H1 (cell line): Measurements from ENCODE around the gene DLST. TPM values are rescaled to one million over a fixed set of nuclear protein-coding genes. Genes with fewer than 3 reads are reported as not detected.

Experiments
- CTCF ChIA-PET: fragments of 300-600 bp; sonication (Branson Sonifier 250); formaldehyde crosslinking; loops from one replicate; lab custom pipeline; 2021; ENCODE audit not compliant: partially characterized antibody; lab: Charles Lee
- POLR2A ChIA-PET: fragments of 300-600 bp; sonication (Branson Sonifier 250); formaldehyde crosslinking; loops from one replicate; lab custom pipeline; 2021; ENCODE audit warnings: inconsistent platforms; ENCODE audit not compliant: partially characterized antibody; lab: Charles Lee
- DNase-seq, 2 experiments: peaks; one replicate each; pipeline versions ENCODE4 v3.0.0 to v3.0.0-alpha.2; 2010 to 2022; ENCODE audit warnings: low spot score in 2 of 2, low read depth in 1 of 2, mixed read lengths in 1 of 2
- FAIRE-seq: peaks from 2 replicates; lab custom pipeline; 2011; peaks lifted over from hg19 to GRCh38; lab: Jason Lieb, UNC
- H2AFZ ChIP-seq: 2 replicates; pipeline ENCODE4 v1.8.1; 2012; ENCODE audit warnings: low read length, inconsistent platforms
- H2AK5ac ChIP-seq: 2 replicates; pipeline ENCODE4 v1.6.1; 2013; ENCODE audit warnings: low read depth, low read length
- H2BK120ac ChIP-seq: replicated peaks from 2 replicates; pipeline ENCODE3; 2013; ENCODE audit warnings: low read depth, low read length, inconsistent platforms
- H2BK12ac ChIP-seq: 2 replicates; pipeline ENCODE4 v1.6.1; 2013; ENCODE audit warnings: low read depth, low read length
- H2BK15ac ChIP-seq: 2 replicates; pipeline ENCODE4 v1.6.1; 2013; ENCODE audit warnings: low read length
- H2BK20ac ChIP-seq: 2 replicates; pipeline ENCODE4 v1.6.1; 2013; ENCODE audit warnings: low read length
- H2BK5ac ChIP-seq: 2 replicates; pipeline ENCODE4 v1.6.1; 2013; ENCODE audit warnings: low read depth, low read length
- H3K14ac ChIP-seq: 2 replicates; pipeline ENCODE4 v1.6.1; 2013; ENCODE audit warnings: inconsistent platforms; ENCODE audit not compliant: insufficient read length
- H3K18ac ChIP-seq: 2 replicates; pipeline ENCODE4 v1.6.1; 2013; ENCODE audit warnings: low read length; ENCODE audit errors: extremely low read depth
- H3K23ac ChIP-seq: 2 replicates; pipeline ENCODE4 v1.6.1; 2013; ENCODE audit warnings: inconsistent platforms; ENCODE audit not compliant: insufficient read length
- H3K23me2 ChIP-seq: 2 replicates; pipeline ENCODE4 v1.6.1; 2013; ENCODE audit warnings: low read depth, low read length
- H3K27ac ChIP-seq: 2 replicates; pipeline ENCODE4 v1.6.1; 2011; ENCODE audit warnings: low read depth, low read length, inconsistent platforms
- H3K27me3 ChIP-seq, 4 experiments: replicated peaks in 1 of 4; 1 replicate in 1 of 4; 2 replicates in 3 of 4; pipeline versions ENCODE4 v1.6.1 to v1.8.1; 2011 to 2013; ENCODE audit warnings: low read length in 3 of 4, mild to moderate bottlenecking in 3 of 4, inconsistent platforms in 2 of 4, mixed read lengths in 2 of 4, moderate library complexity in 1 of 4; ENCODE audit not compliant: control insufficient read depth in 3 of 4, insufficient read depth in 3 of 4; ENCODE audit errors: extremely low read depth in 1 of 4
- H3K36me3 ChIP-seq, 4 experiments: 2 replicates each; pipeline versions ENCODE4 v1.6.1 to v1.8.1; 2011 to 2013; ENCODE audit warnings: mild to moderate bottlenecking in 4 of 4, low read length in 3 of 4, moderate library complexity in 2 of 4, control low read depth in 1 of 4, inconsistent platforms in 1 of 4; ENCODE audit not compliant: insufficient read depth in 4 of 4, control insufficient read depth in 2 of 4
- H3K4ac ChIP-seq: replicated peaks from 2 replicates; pipeline ENCODE3; 2013; ENCODE audit warnings: low read length, low read depth, mixed read lengths, inconsistent platforms; ENCODE audit not compliant: insufficient read length
- H3K4me1 ChIP-seq, 4 experiments: replicated peaks in 1 of 4; 1 replicate in 1 of 4; 2 replicates in 3 of 4; pipeline versions ENCODE4 v1.6.1 to v1.8.1; 2011 to 2013; ENCODE audit warnings: low read length in 3 of 4, inconsistent platforms in 2 of 4, mixed read lengths in 1 of 4; ENCODE audit not compliant: insufficient read depth in 4 of 4, control insufficient read depth in 3 of 4
- H3K4me2 ChIP-seq, 2 experiments: 2 replicates each; pipeline versions ENCODE4 v1.6.1 to v1.8.1; 2011 to 2013; ENCODE audit warnings: low read depth in 2 of 2, low read length in 2 of 2, control low read depth in 1 of 2, inconsistent platforms in 1 of 2, mild to moderate bottlenecking in 1 of 2; ENCODE audit not compliant: insufficient read depth in 1 of 2
- H3K4me3 ChIP-seq, 4 experiments: fragments of 200-600, 300-600 bp in 1 of 4; sonication (generic), shearing (Covaris generic), sonication (Bioruptor Twin) in 1 of 4; 2 replicates each; pipeline versions ENCODE4 v1.5.1 to v1.8.1; 2011 to 2016; ENCODE audit warnings: low read length in 4 of 4, low read depth in 3 of 4, control low read depth in 2 of 4, inconsistent platforms in 2 of 4, mild to moderate bottlenecking in 2 of 4, mixed read lengths in 1 of 4, moderate library complexity in 1 of 4; ENCODE audit not compliant: insufficient read depth in 2 of 4; ENCODE audit errors: extremely low read depth in 1 of 4
- H3K56ac ChIP-seq: replicated peaks from 2 replicates; pipeline ENCODE3; 2013; ENCODE audit warnings: low read depth, mild to moderate bottlenecking, mixed read lengths, low read length, inconsistent platforms; ENCODE audit not compliant: insufficient read length
- H3K79me1 ChIP-seq: 2 replicates; pipeline ENCODE4 v1.6.1; 2013; ENCODE audit warnings: low read depth, low read length, control low read depth
- H3K79me2 ChIP-seq, 2 experiments: 2 replicates each; pipeline versions ENCODE4 v1.6.1 to v1.8.1; 2012 to 2013; ENCODE audit warnings: low read length in 2 of 2, mild to moderate bottlenecking in 2 of 2, inconsistent platforms in 1 of 2; ENCODE audit not compliant: insufficient read depth in 2 of 2, control insufficient read depth in 1 of 2
- H3K9ac ChIP-seq, 4 experiments: replicated peaks in 1 of 4; 1 replicate in 1 of 4; 2 replicates in 3 of 4; pipeline versions ENCODE4 v1.6.1 to v1.8.1; 2011 to 2013; ENCODE audit warnings: low read depth in 3 of 4, low read length in 3 of 4, control low read depth in 2 of 4, mild to moderate bottlenecking in 2 of 4, moderate library complexity in 2 of 4, inconsistent platforms in 1 of 4; ENCODE audit errors: extremely low read depth in 1 of 4
- H3K9me3 ChIP-seq, 2 experiments: 2 replicates each; pipeline versions ENCODE4 v1.6.1 to v1.8.1; 2012 to 2013; ENCODE audit warnings: mild to moderate bottlenecking in 2 of 2, moderate library complexity in 2 of 2, control low read depth in 1 of 2, inconsistent platforms in 1 of 2, low read depth in 1 of 2, low read length in 1 of 2, mixed read lengths in 1 of 2; ENCODE audit not compliant: insufficient read depth in 2 of 2
- H4K20me1 ChIP-seq, 2 experiments: replicated peaks in 1 of 2; 2 replicates each; pipeline versions ENCODE3 to v1.8.1; 2011 to 2013; ENCODE audit warnings: inconsistent platforms in 2 of 2, low read length in 2 of 2, mild to moderate bottlenecking in 1 of 2; ENCODE audit not compliant: insufficient read depth in 2 of 2, control insufficient read depth in 1 of 2
- H4K5ac ChIP-seq: 2 replicates; pipeline ENCODE4 v1.6.1; 2013; ENCODE audit warnings: low read length, low read depth, mixed read lengths, inconsistent platforms; ENCODE audit not compliant: insufficient read length
- H4K8ac ChIP-seq: 2 replicates; pipeline ENCODE4 v1.8.0; 2013; ENCODE audit warnings: mild to moderate bottlenecking, moderate library complexity, low read length, inconsistent platforms; ENCODE audit not compliant: insufficient read depth; ENCODE audit errors: extremely low read depth
- H4K91ac ChIP-seq: replicated peaks from 2 replicates; pipeline ENCODE3; 2013; ENCODE audit warnings: low read length, mixed read lengths, inconsistent platforms; ENCODE audit not compliant: insufficient read length
- ASH2L ChIP-seq: fragments of 200-600, 300-600 bp; sonication (generic); IDR thresholded peaks from one replicate; pipeline ENCODE4 v1.7.1; 2017; ENCODE audit warnings: low read length
- BACH1 ChIP-seq: IDR thresholded peaks from 2 replicates; pipeline ENCODE4 v1.6.1; 2012; ENCODE audit warnings: low read length, improper control_type of control experiment
- KDM4A ChIP-seq: IDR thresholded peaks from one replicate; pipeline ENCODE4 v1.7.1; 2012; ENCODE audit warnings: low read depth, mild to moderate bottlenecking, moderate library complexity, low read length, inconsistent platforms; ENCODE audit not compliant: severe bottlenecking
- NRF1 ChIP-seq: IDR thresholded peaks from 2 replicates; pipeline ENCODE4 v1.6.1; 2011; ENCODE audit warnings: mild to moderate bottlenecking, low read depth, low read length, improper control_type of control experiment
- SIN3A ChIP-seq, 2 experiments: IDR thresholded peaks in 1 of 2; conservative IDR thresholded peaks in 1 of 2; 2 replicates each; pipeline ENCODE4 v1.6.1; 2011 to 2012; ENCODE audit warnings: low read length in 2 of 2, improper control_type of control experiment in 1 of 2, low read depth in 1 of 2, mild to moderate bottlenecking in 1 of 2
- TBP ChIP-seq: IDR thresholded peaks from 2 replicates; pipeline ENCODE4 v1.6.1; 2011; ENCODE audit warnings: low read depth, low read length, improper control_type of control experiment
- WGBS, 2 experiments: shearing (Covaris generic) in 1 of 2; methylation state at CpG; one replicate each; pipeline versions ENCODE4 v1.1.6 to v1.1.7; 2013 to 2015; ENCODE audit warnings: low lambda C conversion rate in 2 of 2, mixed read lengths in 2 of 2, inconsistent platforms in 1 of 2, low coverage in 1 of 2, missing lambda C conversion rate in 1 of 2; ENCODE audit not compliant: insufficient replicate concordance in 2 of 2, insufficient coverage in 1 of 2, insufficient read length in 1 of 2; ENCODE audit errors: extremely low coverage in 1 of 2, missing lambda C conversion rate in 1 of 2; 5-methylcytosine and 5-hydroxymethylcytosine counted together
- polyA plus RNA-seq, 7 experiments: library from polyadenylated mRNA; depleted of rRNA in 3 of 7; stranded (reverse) in 5 of 7; unstranded in 2 of 7; fragments of >200 nt in 5 of 7; fragments of 200-250 nt in 2 of 7; gene quantifications; 1 replicate in 5 of 7; 2 replicates in 1 of 7; 4 replicates in 1 of 7; pipeline versions ENCODE4 v1.2.1 to v1.2.3, GENCODE V29; 2011 to 2013; ENCODE audit warnings: missing spikeins in 2 of 7, mixed read lengths in 2 of 7
- total RNA-seq: library from RNA; stranded (reverse); fragmentation: NEBNext Ultra II Directional; extraction: Animal tissue kit (Norgen Biotek cat#: 25700); gene quantifications from 2 replicates; pipeline ENCODE4 v1.2.1, GENCODE V29; 2021

The DLST gene
- total and polyA plus RNA-seq, 2 of the 8 experiments (the other 6 are each of a cell fraction or from before 2014, with no cell fraction given), result 96.5 to 117 TPM

DNA sequence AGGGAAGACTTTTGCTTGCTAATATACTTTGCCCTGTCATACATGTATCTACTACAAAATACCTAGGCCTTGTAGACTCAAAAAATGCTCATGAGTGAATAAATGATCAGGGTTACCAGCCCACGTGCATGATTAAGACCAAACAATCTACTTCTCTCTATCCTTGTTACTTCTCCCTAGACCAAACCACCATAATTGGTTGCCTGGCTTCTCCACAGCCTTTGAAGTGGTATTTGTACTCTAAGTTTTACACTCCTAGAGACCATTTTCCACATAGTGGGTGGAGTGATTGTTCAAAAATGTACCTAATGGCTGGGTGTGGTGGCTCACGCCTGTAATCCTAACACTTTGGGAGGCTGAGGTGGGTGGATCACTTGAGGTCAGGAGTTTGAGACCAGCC lies 55.5 kb downstream of the DLST start:
- no peak overlapping the region for H2BK15ac ChIP-seq
- TF ChIP-seq BACH1 (no peak), NRF1 (no peak), ASH2L (no peak), SIN3A (conservative IDR thresholded peaks at IDR 0.05 in 1 of 2, IDR thresholded peaks at IDR 0.05 in 1 of 2; ENCODE audit: low read depth in 1 of 2, low read length in 2 of 2) (no peak), TBP (no peak), KDM4A (no peak)
- H2AK5ac ChIP-seq, result no peak overlapping the region
- H2BK20ac ChIP-seq, result no peak overlapping the region
- no peak overlapping the region for H4K8ac ChIP-seq
- H3K56ac ChIP-seq, result no peak overlapping the region
- H3K18ac ChIP-seq, result no peak overlapping the region
- H4K91ac ChIP-seq, result no peak overlapping the region
- H3K27ac ChIP-seq, result no peak overlapping the region
- ChIA-PET POLR2A (interaction anchor here (0.6 to 2.0 kb wide), 3 partner anchors 14 to 365 kb away, joined by 3 to 8 read pairs (median 4); partner anchors contain the start of gene RPS6KL1), CTCF (interaction anchor here (0.6 to 7.1 kb wide), 5 partner anchors 9 to 151 kb away, joined by 3 to 62 read pairs (median 9); no protein-coding TSS in a partner anchor)
- no peak overlapping the region for H2AFZ ChIP-seq
- no peaks in the 10 kb centered on the region for H4K20me1 ChIP-seq
- H3K36me3 ChIP-seq, result no peaks in the 10 kb centered on the region
- no peaks in the 10 kb centered on the region for H3K9me3 ChIP-seq
- no peaks in the 10 kb centered on the region for H3K79me2 ChIP-seq
- H2BK120ac ChIP-seq, result no peak overlapping the region
- FAIRE-seq (no peak), DNase-seq (no peak)
- H2BK5ac ChIP-seq, result no peak overlapping the region
- no peak overlapping the region for H3K4me3 ChIP-seq
- no peaks in the 10 kb centered on the region for H3K27me3 ChIP-seq
- WGBS, 2 experiments, result 89% methylated on average over 2 of the region's 2 CpGs; no CpG with 5 or more reads in 1 of the 2 experiments
- peaks cover 0 to 5% (median 0%) of the 10 kb centered on the region in 4 experiments; a peak in 1 of 7 replicates for H3K4me1 ChIP-seq
- no peak overlapping the region for H2BK12ac ChIP-seq
- no peak overlapping the region for H3K9ac ChIP-seq
- H3K23ac ChIP-seq, result no peak overlapping the region
- H3K14ac ChIP-seq, result no peak overlapping the region
- H3K4me2 ChIP-seq, result no peak overlapping the region
- no peak overlapping the region for H3K4ac ChIP-seq
- no peaks in the 10 kb centered on the region for H3K79me1 ChIP-seq
- H3K23me2 ChIP-seq, result no peaks in the 10 kb centered on the region
- no peak overlapping the region for H4K5ac ChIP-seq
